HG03097 (cell line): ENCODE data around the gene NSG2.
"Not testable (repeated sequence)": the region's sequence is repeated elsewhere in the genome, so short reads cannot be mapped to it uniquely, and the experiment has no call there.

Experiments
- ATAC-seq: cut with Tn5 transposase; IDR thresholded peaks from one replicate; pipeline ENCODE4 v1.9.1; 2021; ENCODE audit not compliant: unreplicated experiment, low FRiP score

Gene NSG2

GRCh38 chr5:174097486-174098185, 52.1 kb downstream of the NSG2 start:
- ATAC-seq = no peak

- no peak for ATAC-seq
Measured at GRCh38 chr5:174098694-174099093, 53.2 kb downstream of the NSG2 start.

DNA sequence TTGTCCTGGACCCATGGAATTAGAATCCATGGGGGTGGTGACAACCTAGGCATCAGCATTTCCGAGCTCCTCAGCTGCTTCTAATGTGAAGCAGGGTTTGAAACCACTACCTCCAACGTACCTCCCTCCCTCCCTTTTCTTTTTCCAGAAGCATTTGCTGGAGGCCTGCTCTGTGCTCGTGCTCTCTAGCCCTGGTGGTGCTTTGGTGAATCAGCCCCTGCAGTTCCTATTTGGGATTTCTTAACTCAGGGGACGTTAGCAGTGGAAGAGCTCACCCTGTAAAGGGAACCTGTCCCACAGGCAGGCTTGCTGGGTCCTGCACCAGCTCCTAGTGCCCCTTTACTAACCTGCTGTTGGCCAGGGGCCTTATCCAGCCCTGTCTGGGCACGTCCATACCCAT, 55.0 kb downstream of the NSG2 start:
- ATAC-seq = no peak

- ATAC-seq = no peak
Measured at GRCh38 chr5:174101195-174101730, 55.8 kb downstream of the NSG2 start.

GRCh38 chr5:174102574-174102973, 57.1 kb downstream of the NSG2 start:
- ATAC-seq = not testable (repeated sequence)

DNA sequence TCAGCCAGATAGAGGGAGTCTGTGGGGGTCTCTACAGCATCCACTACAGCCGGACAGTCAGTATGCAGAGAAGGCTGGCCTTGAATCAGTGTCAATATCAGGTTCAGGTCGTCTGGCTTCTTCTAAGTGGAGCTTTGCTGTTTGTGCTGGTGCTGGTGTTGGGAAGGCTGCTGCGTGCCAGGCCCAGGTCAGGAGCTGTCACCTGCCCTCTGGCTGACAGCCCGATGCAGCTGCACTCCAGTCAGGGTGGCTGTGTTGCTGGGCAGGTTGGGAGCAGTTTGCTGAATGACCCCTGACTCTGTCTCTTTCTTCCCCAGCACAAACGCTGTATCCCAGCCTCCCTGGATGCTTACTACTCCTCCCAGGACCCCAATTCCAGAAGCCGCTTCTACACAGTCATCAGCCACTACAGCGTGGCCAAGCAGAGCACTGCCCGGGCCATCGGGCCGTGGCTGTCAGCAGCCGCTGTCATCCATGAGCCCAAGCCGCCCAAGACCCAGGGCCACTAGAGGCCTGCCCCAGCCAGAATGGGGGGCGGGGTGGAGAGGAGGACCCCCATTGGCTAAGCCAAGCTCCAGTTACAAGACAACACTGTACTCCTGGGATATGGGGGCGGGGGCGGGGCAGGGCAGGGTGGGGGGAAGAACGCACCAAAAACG, 61.6 kb downstream of the NSG2 start:
- ATAC-seq = no peak

- no peak for ATAC-seq
Measured at GRCh38 chr5:174108745-174109144, 63.2 kb downstream of the NSG2 start.

DNA sequence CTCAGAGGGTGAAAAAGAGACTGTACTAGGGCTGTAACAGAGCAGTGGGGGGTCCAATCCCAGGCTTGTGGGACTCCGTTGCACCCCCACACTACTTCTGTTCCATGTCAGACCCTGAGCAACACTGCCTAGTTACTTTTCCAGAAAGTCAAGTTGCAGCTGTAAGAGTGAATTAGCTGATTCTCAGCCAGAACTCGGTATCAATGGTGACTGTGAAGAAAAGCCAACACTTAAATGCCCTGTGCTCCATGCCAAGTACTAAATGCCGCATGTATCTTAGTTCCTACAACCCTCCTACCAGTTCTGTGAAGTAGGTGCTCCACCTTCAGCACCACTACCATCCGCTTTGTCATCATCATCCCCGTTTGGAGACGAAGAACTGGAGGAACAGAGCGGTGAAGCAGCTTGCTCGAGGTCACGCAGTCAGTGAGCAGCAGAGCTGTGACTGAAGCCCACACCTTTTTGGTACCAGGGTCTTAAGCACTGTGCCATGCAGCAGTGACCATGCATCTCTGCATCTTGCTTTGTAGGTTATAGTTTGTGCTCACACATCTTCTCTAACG, 64.3 kb downstream of the NSG2 start:
- ATAC-seq = no peak

DNA sequence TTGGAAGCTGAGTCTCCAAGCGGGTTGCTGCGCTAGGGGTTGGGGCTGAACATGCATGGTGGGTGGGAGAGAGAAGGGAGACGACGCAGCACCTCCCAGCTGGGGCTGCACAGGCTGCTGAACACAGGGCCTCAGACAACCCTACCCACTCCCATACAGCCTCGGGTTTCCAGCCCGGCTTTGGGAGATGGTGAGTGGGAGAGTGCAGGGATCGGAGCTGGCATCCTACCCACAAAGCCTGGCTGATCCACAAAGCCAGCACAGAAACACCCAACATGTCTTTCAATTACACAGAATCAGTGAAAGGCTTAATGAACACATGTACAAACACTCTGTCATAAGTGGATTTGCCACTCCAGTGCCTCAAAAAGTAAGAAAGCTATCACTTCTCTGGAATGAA, 64.8 kb downstream of the NSG2 start:
- no peak for ATAC-seq

- no peak for ATAC-seq
Measured at GRCh38 chr5:174111287-174111973, 65.9 kb downstream of the NSG2 start.

DNA sequence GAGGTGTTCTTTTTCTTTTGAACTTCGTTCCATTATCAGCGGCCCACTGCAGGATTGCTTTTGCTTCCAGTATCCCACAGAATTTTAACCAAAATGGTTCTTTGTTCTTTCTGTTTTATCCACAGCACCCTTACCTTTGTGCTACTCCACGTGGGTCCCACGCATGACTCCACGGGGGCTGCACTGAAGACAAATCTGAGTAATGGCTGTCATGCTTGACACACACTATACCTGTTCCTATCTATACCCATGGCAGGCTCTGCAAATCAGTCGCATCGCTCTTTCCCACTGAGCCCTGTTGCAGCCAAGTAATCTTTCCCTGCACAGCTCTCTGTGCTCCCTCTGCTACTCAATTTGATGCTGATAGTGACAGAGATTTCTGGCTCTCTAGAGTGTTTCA, 69.7 kb downstream of the NSG2 start:
- ATAC-seq = no peak

- ATAC-seq = no peak
Measured at GRCh38 chr5:174118823-174119467, 73.4 kb downstream of the NSG2 start.

GRCh38 chr5:174119468-174119881, 74.0 kb downstream of the NSG2 start:
- no peak for ATAC-seq

DNA sequence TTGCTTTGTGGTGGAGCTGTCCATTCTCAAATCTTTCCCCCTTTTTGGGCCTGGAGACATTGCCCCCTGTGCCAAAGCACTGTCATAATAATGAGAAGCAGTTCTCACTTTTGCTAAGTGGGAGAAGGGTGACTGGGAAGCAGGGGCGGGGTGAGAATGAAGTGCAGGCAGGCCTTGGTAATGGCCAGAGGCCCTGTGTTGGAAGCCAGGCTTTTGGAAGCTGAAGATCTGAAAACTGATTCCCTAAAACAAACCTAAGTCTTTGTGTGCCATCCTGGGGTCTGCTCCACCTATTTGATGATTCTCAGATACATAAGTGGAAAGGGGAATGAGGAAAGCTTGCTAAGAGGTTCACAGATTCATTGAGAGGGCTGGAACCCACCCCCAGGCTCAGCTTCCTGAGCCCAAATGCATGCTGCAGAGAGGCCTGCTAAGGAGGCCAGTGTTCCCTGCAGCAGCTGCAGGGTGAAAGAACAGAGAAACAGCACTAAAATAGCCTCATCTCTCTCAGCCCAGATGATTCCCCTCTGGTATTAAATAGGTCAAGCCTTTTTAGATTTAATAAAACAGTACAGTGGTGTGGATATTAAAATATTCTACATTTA, 75.0 kb downstream of the NSG2 start:
- no peak for ATAC-seq

DNA sequence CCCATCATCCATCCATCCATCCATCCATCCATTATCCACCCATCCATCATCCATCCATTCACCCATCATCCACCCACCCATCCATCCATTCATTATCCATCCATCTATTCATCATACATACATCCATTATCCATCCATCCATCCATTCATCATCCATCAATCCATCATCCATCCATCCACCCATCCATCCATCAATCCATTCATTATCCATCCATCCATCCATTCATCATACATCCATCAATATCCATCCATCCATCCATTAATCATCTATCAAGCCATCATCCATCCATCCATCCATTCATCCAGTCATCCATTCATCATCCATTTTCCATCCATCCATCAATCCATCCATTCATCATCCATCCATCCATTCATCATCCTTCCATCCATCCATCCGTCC, 89.0 kb downstream of the NSG2 start:
- ATAC-seq = no peak

- no peak for ATAC-seq
Measured at GRCh38 chr5:174139623-174140022, 94.1 kb downstream of the NSG2 start.

DNA sequence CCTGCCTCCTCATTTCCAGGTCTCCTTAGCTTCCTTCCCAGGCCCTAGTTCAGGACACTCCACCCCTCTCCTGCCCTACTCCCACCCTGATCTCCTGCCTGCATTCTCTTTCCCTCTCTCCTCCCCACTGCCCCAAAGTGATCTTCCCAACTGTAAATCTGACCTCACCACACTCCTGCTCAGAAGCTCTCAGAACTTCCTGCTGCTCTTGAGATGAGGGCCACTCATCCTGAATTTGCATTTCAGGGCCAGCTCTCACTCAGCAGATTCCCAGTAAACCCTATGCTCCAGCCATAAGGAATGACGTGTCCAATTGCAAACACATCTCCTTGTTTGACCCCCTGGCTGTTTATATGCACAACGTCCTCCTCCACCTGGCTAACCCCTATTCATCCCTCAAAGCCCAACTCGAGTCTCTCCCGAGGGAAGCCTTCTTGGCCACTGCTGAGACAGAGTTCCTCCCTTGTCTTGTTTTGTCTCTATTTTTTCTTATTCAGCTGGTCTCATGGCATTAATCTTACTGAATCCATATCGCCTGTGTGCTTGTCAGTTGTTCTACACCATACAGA, 95.0 kb downstream of the NSG2 start:
- no peak for ATAC-seq

GRCh38 chr5:174141398-174141797, 95.9 kb downstream of the NSG2 start:
- no peak for ATAC-seq

DNA sequence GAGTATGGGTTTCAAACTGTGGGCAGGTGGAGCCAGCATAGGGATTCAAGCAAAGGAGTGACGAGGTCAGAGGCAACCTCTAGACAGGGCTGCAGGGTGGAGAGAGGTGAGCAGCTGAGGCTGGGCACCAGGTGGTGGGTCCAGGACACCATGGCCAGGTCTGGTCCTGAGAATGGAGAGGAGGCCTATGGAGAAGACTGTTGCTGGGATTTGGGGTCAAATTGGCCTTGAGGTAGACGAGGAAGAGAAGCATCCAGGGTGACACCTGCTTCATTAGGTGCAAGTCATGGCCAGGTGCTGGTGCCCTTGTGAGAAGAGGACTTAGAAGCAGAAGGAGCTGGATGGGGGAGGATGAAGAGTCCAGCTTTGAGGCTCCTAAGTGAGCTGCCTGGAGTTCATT, 99.6 kb downstream of the NSG2 start:
- no peak for ATAC-seq

DNA sequence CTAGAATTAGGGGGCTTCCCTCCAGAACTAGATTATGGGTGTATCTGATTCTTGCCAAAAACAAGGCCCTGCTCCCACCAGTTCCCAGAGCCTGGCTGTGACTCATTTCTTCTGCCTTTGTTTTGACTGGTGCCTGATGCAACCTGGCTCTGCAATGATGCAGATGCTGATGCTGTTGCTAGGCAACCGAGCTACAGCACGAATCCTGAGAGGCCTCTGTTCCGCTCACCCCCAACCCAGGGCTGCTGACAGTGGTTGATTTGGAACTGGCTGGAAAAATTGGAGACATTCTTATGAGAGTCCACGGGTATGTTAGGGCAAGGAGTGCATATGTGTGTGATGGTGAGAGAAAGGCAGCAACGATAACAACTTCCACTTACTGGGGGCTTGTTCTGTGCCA, 100.3 kb downstream of the NSG2 start:
- no peak for ATAC-seq
